HCT116 (cell line): Measurements from ENCODE around the gene COL5A1. TPM values are rescaled to one million over a fixed set of nuclear protein-coding genes. Genes with fewer than 3 reads are reported as not detected.

Source experiments
- ATAC-seq: fragments of 200-7000 bp; cut with Tn5 transposase; 2 replicates; pipeline ENCODE4 v1.9.1; 2020; ENCODE audit warnings: mild to moderate bottlenecking, moderate library complexity
- BruUV-seq: library from RNA; stranded (reverse); fragments of 400-500 nt; replicated peaks from 2 replicates; lab custom pipeline; 2021; lab: Mats Ljungman, UMichigan
- CTCF ChIA-PET: fragments of 300-600 bp; sonication (Branson Sonifier 250); formaldehyde crosslinking; loops from one replicate; lab custom pipeline; 2021; ENCODE audit warnings: antibody characterized with exemption; lab: Charles Lee
- POLR2A ChIA-PET: fragments of 300-600, 350-600 bp; sonication (Branson Sonifier 250); formaldehyde crosslinking; loops from one replicate; lab custom pipeline; 2021; ENCODE audit warnings: antibody characterized with exemption; lab: Charles Lee
- RAD21 ChIA-PET, 2 experiments: fragments of 300-600 bp; sonication (Branson Sonifier 250); formaldehyde crosslinking; loops; one replicate each; lab custom pipeline; 2023; ENCODE audit warnings: low total read pairs in 2 of 2; ENCODE audit not compliant: uncharacterized antibody in 2 of 2, unreplicated experiment in 2 of 2, low non-redundant PET in 1 of 2; lab: Charles Lee
- DNase-seq: peaks from one replicate; pipeline ENCODE4 v3.0.0-alpha.2; 2010; ENCODE audit warnings: low read depth, low spot score
- H2AFZ ChIP-seq: fragments of 200-600 bp; shearing (Covaris generic), sonication (generic); 2 replicates; pipeline ENCODE4 v1.6.1; 2017; ENCODE audit warnings: low read depth, mixed run types, mixed read lengths, antibody characterized with exemption, low read length; ENCODE audit not compliant: poor library complexity, severe bottlenecking
- H3K27ac ChIP-seq: 2 replicates; pipeline ENCODE4 v1.5.1; 2012; ENCODE audit warnings: low read depth, low read length
- H3K27me3 ChIP-seq: fragments of 200-600 bp; sonication (generic); 2 replicates; pipeline ENCODE4 v1.6.1; 2016; ENCODE audit warnings: mixed run types, low read length, mixed read lengths; ENCODE audit not compliant: insufficient read depth
- H3K36me3 ChIP-seq, 2 experiments: fragments of 200-500 bp in 1 of 2; fragments of 200-600 bp in 1 of 2; sonication (Bioruptor generic) in 1 of 2; sonication (generic) in 1 of 2; 2 replicates each; pipeline versions ENCODE4 v1.5.1 to v1.6.1; 2014 to 2016; ENCODE audit warnings: low read length in 2 of 2, inconsistent platforms in 1 of 2, mixed read lengths in 1 of 2, mixed run types in 1 of 2; ENCODE audit not compliant: insufficient read depth in 2 of 2, control insufficient read depth in 1 of 2
- H3K4me1 ChIP-seq, 2 experiments: fragments of 200-600 bp in 1 of 2; sonication (generic) in 1 of 2; 2 replicates each; pipeline versions ENCODE4 v1.5.1 to v1.6.1; 2012 to 2017; ENCODE audit warnings: low read length in 2 of 2, inconsistent platforms in 1 of 2, mild to moderate bottlenecking in 1 of 2, mixed read lengths in 1 of 2, mixed run types in 1 of 2, moderate library complexity in 1 of 2; ENCODE audit not compliant: insufficient read depth in 2 of 2, control insufficient read depth in 1 of 2
- H3K4me2 ChIP-seq: fragments of 200-600 bp; sonication (generic); 2 replicates; pipeline ENCODE4 v1.6.1; 2017; ENCODE audit warnings: mixed run types, low read length, mixed read lengths
- H3K4me3 ChIP-seq, 2 experiments: fragments of 200-600 bp in 1 of 2; sonication (generic) in 1 of 2; replicated peaks in 1 of 2; 2 replicates each; pipeline ENCODE4 v1.5.1; 2011 to 2016; ENCODE audit warnings: low read length in 2 of 2, control low read depth in 1 of 2, low read depth in 1 of 2, mild to moderate bottlenecking in 1 of 2, mixed read lengths in 1 of 2, mixed run types in 1 of 2
- H3K79me2 ChIP-seq: fragments of 200-600 bp; sonication (generic); 2 replicates; pipeline ENCODE4 v1.6.1; 2017; ENCODE audit warnings: mild to moderate bottlenecking, mixed run types, low read length, moderate library complexity, mixed read lengths; ENCODE audit not compliant: insufficient read depth
- H3K9ac ChIP-seq: fragments of 200-600 bp; sonication (generic); 2 replicates; pipeline ENCODE4 v1.6.1; 2016; ENCODE audit warnings: low read length, mixed read lengths
- H3K9me2 ChIP-seq: fragments of 200-600 bp; sonication (generic), shearing (Covaris generic); 2 replicates; pipeline ENCODE4 v1.6.1; 2017; ENCODE audit warnings: mixed run types, mild to moderate bottlenecking, moderate library complexity; ENCODE audit not compliant: insufficient read depth
- H3K9me3 ChIP-seq, 2 experiments: fragments of 200-500 bp in 1 of 2; fragments of 200-600 bp in 1 of 2; sonication (Bioruptor generic) in 1 of 2; sonication (generic) in 1 of 2; 2 replicates each; pipeline ENCODE4 v1.6.1; 2014 to 2017; ENCODE audit warnings: low read length in 2 of 2, mixed read lengths in 2 of 2, inconsistent platforms in 1 of 2, low read depth in 1 of 2, mild to moderate bottlenecking in 1 of 2, mixed run types in 1 of 2, moderate library complexity in 1 of 2; ENCODE audit not compliant: control insufficient read depth in 1 of 2, insufficient read depth in 1 of 2
- H4K20me1 ChIP-seq: fragments of 200-600 bp; sonication (generic), shearing (Covaris generic); 2 replicates; pipeline ENCODE4 v1.6.1; 2017; ENCODE audit warnings: mixed run types, mild to moderate bottlenecking, moderate library complexity; ENCODE audit not compliant: insufficient read depth
- CBX3 ChIP-seq: IDR thresholded peaks from 2 replicates; pipeline ENCODE4 v1.6.1; 2012; ENCODE audit warnings: low read depth
- CEBPB ChIP-seq: IDR thresholded peaks from 2 replicates; pipeline ENCODE4 v1.6.1; 2012; ENCODE audit warnings: low read depth
- EGR1 ChIP-seq: IDR thresholded peaks from 2 replicates; pipeline ENCODE4 v1.6.1; 2012; ENCODE audit warnings: low read depth
- ELF1 ChIP-seq: IDR thresholded peaks from 2 replicates; pipeline ENCODE4 v1.6.1; 2012; ENCODE audit warnings: low read depth, borderline replicate concordance
- EZH2 ChIP-seq: fragments of 200-600 bp; sonication (generic); IDR thresholded peaks from 2 replicates; pipeline ENCODE4 v1.6.1; 2017; ENCODE audit warnings: antibody characterized with exemption, mixed run types
- EZH2phosphoT487 ChIP-seq: fragments of 200-600 bp; IDR thresholded peaks from 2 replicates; pipeline ENCODE4 v1.6.1; 2018; ENCODE audit warnings: antibody characterized with exemption, borderline replicate concordance
- JUND ChIP-seq: IDR thresholded peaks from 2 replicates; pipeline ENCODE4 v1.6.1; 2012
- POLR2A ChIP-seq: IDR thresholded peaks from 2 replicates; pipeline ENCODE4 v1.7.0; 2011; ENCODE audit warnings: borderline replicate concordance; ENCODE audit not compliant: insufficient read depth, insufficient read length; ENCODE audit errors: extremely low read depth
- POLR2AphosphoS5 ChIP-seq: IDR thresholded peaks from 2 replicates; pipeline ENCODE4 v1.6.1; 2011; ENCODE audit warnings: mild to moderate bottlenecking, low read depth, low read length, moderate library complexity
- SP1 ChIP-seq: IDR thresholded peaks from 2 replicates; pipeline ENCODE4 v1.6.1; 2012; ENCODE audit warnings: low read depth
- TCF7L2 ChIP-seq: IDR thresholded peaks from 2 replicates; pipeline ENCODE4 v1.7.0; 2011; ENCODE audit warnings: borderline replicate concordance, inconsistent platforms; ENCODE audit not compliant: insufficient read depth, insufficient read length; ENCODE audit errors: extremely low read depth
- YY1 ChIP-seq: IDR thresholded peaks from 2 replicates; pipeline ENCODE4 v1.6.1; 2011; ENCODE audit warnings: low read length, low read depth, moderate library complexity, mild to moderate bottlenecking; ENCODE audit not compliant: insufficient replicate concordance; ENCODE audit errors: extremely low read depth
- ZFX ChIP-seq: fragments of 450-650 bp; IDR thresholded peaks from 2 replicates; pipeline ENCODE4 v1.6.1; 2017
- ZNF274 ChIP-seq: fragments of 200-500 bp; sonication (Bioruptor generic); IDR thresholded peaks from 2 replicates; pipeline ENCODE4 v1.6.1; 2014; ENCODE audit warnings: mild to moderate bottlenecking, low read depth, low read length, inconsistent platforms
- intact Hi-C: fragments of 100-400 bp; cut with micrococcal nuclease; formaldehyde crosslinking; loops from 2 replicates; pipeline ENCODE4 v1.10.0; 2022
- total RNA-seq: library from RNA; stranded (reverse); gene quantifications from one replicate; pipeline ENCODE4 v1.2.1, GENCODE V29; 2021; ENCODE audit not compliant: unreplicated experiment
- TF ChIP-seq, protein P1 (sequence below): IDR thresholded peaks from 2 replicates; pipeline ENCODE4 v1.6.1; 2012
- TF ChIP-seq, protein P2 (sequence below): IDR thresholded peaks from 2 replicates; pipeline ENCODE4 v1.6.1; 2012
- TF ChIP-seq, protein P3 (sequence below), 3 experiments: fragments of 200-600 bp in 1 of 3; sonication (generic) in 1 of 3; IDR thresholded peaks in 2 of 3; conservative IDR thresholded peaks in 1 of 3; 2 replicates each; pipeline ENCODE4 v1.5.1; 2012 to 2017; ENCODE audit warnings: low read depth in 2 of 3, low read length in 2 of 3, antibody characterized with exemption in 1 of 3, borderline replicate concordance in 1 of 3, control low read depth in 1 of 3, mild to moderate bottlenecking in 1 of 3, mixed read lengths in 1 of 3, mixed run types in 1 of 3, moderate library complexity in 1 of 3; ENCODE audit not compliant: insufficient read depth in 1 of 3
- TF ChIP-seq, protein P4 (sequence below): IDR thresholded peaks from 2 replicates; pipeline ENCODE4 v1.6.1; 2011; ENCODE audit warnings: mild to moderate bottlenecking, low read length, moderate library complexity; ENCODE audit not compliant: insufficient replicate concordance; ENCODE audit errors: extremely low read depth

COL5A1 gene
- total RNA-seq, 1 experiment from 2014 or later, result 0.30 TPM

DNA sequence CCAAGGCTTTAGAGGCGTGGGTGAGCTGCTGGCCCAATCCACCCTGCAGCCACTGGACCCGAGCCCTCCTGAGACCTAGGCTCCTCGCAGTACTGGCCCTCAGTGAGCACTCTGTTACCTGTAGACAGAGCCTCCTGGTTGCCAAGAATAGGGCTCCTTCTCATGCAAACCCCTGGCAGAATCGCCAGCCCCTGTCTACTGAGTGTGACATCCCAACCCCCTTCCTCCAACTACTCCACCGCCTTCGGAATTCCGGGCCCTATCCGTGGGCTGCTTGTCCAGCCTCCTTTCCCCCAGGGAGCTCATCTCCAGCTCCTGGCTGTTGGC is 23.8 kb upstream of the COL5A1 start (continued):
- TF ChIP-seq POLR2AphosphoS5 (no peak), YY1 (no peak), CBX3 (no peak), JUND (no peak), EGR1 (no peak), ELF1 (no peak), POLR2A (no peak), EZH2 (no peak)
- TF ChIP-seq, protein P1, sequence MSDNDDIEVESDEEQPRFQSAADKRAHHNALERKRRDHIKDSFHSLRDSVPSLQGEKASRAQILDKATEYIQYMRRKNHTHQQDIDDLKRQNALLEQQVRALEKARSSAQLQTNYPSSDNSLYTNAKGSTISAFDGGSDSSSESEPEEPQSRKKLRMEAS, result no peak
- TF ChIP-seq, protein P2, sequence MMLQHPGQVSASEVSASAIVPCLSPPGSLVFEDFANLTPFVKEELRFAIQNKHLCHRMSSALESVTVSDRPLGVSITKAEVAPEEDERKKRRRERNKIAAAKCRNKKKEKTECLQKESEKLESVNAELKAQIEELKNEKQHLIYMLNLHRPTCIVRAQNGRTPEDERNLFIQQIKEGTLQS, result no peak

DNA sequence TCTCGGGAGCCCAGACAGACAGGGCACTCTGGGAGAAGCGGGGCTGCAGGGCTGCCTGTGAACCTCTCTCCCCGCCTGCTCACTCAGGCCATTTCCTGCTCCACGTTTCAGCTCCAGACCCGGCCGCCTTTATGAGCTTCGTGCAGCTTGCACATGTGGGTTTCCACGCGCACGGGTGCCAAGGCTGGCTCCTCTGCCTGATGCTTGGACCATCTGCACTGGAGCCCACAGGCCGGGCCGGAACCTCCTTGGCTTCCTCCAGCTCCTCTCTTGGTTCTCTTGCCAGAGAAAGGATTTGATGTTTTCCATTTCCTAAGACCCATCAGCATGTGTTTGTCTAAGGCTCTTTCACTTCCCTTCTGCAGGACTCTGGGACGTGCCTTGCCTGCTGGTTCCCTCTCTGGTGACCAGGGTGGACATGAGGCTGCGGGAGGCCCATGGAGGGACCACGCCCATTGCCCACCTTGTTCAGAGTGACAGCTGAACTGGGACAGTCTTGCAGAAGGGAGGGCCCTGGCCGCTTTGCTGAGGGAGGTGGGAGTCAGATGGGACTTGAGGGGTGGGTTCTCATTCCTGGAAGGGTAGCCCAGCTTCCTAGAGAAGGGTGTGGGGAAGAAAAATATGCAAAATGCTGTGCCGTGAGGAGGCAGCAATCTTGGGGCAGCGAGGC is 23.3 kb upstream of the COL5A1 start:
- Histone ChIP-seq H3K9me2 (no peaks in the 10 kb centered on the region), H2AFZ (no peak overlapping the region), H3K27ac (no peak overlapping the region), H4K20me1 (no peaks in the 10 kb centered on the region), H3K4me3 (no peak overlapping the region), H3K4me2 (no peak overlapping the region), H3K9ac (no peak overlapping the region), H3K4me1 (no peaks in the 10 kb centered on the region), H3K36me3 (no peaks in the 10 kb centered on the region), H3K27me3 (peaks cover 4% of the 10 kb centered on the region; the same call in 1 of the 2 replicates), H3K9me3 (peaks cover 8 to 14% of the 10 kb centered on the region in 2 experiments; a peak in 3 of 4 replicates), H3K79me2 (no peaks in the 10 kb centered on the region)
- DNase-seq, result no peak
- POLR2A ChIA-PET, result no interaction called here
- CTCF ChIA-PET, result no interaction called here
- intact Hi-C loops, result no loop called here
- BruUV-seq, result no TSS peak
- TF ChIP-seq POLR2A, result no peak
- TF ChIP-seq, protein P3, sequence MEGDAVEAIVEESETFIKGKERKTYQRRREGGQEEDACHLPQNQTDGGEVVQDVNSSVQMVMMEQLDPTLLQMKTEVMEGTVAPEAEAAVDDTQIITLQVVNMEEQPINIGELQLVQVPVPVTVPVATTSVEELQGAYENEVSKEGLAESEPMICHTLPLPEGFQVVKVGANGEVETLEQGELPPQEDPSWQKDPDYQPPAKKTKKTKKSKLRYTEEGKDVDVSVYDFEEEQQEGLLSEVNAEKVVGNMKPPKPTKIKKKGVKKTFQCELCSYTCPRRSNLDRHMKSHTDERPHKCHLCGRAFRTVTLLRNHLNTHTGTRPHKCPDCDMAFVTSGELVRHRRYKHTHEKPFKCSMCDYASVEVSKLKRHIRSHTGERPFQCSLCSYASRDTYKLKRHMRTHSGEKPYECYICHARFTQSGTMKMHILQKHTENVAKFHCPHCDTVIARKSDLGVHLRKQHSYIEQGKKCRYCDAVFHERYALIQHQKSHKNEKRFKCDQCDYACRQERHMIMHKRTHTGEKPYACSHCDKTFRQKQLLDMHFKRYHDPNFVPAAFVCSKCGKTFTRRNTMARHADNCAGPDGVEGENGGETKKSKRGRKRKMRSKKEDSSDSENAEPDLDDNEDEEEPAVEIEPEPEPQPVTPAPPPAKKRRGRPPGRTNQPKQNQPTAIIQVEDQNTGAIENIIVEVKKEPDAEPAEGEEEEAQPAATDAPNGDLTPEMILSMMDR (IDR thresholded peaks at IDR 0.05 in 2 of 3, conservative IDR thresholded peaks at IDR 0.05 in 1 of 3; ENCODE audit: borderline replicate concordance in 1 of 3, insufficient read depth in 1 of 3, low read depth in 2 of 3, low read length in 2 of 3), result no peak
- TF ChIP-seq CBX3, result no peak
- no peak for TF ChIP-seq EZH2phosphoT487
- no peak for TF ChIP-seq CEBPB
- no peak for TF ChIP-seq ZNF274
- TF ChIP-seq POLR2AphosphoS5, result no peak
- TF ChIP-seq, protein P4, sequence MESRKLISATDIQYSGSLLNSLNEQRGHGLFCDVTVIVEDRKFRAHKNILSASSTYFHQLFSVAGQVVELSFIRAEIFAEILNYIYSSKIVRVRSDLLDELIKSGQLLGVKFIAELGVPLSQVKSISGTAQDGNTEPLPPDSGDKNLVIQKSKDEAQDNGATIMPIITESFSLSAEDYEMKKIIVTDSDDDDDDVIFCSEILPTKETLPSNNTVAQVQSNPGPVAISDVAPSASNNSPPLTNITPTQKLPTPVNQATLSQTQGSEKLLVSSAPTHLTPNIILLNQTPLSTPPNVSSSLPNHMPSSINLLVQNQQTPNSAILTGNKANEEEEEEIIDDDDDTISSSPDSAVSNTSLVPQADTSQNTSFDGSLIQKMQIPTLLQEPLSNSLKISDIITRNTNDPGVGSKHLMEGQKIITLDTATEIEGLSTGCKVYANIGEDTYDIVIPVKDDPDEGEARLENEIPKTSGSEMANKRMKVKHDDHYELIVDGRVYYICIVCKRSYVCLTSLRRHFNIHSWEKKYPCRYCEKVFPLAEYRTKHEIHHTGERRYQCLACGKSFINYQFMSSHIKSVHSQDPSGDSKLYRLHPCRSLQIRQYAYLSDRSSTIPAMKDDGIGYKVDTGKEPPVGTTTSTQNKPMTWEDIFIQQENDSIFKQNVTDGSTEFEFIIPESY, result no peak
- no peak for TF ChIP-seq EGR1
- TF ChIP-seq EZH2, result no peak
- no peak for TF ChIP-seq ZFX
- TF ChIP-seq TCF7L2, result no peak
- TF ChIP-seq, protein P2, result no peak
- no peak for TF ChIP-seq YY1
- no peak for TF ChIP-seq SP1
- TF ChIP-seq, protein P1, result no peak
- RAD21 ChIA-PET, result no interaction called here
- ATAC-seq, result no peak
